HT-29 (cell line): ENCODE data around the gene NCOA4. TPM values are rescaled to one million over a fixed set of nuclear protein-coding genes. Genes with fewer than 3 reads are reported as not detected.
"Not testable (repeated sequence)": the region's sequence is repeated elsewhere in the genome, so short reads cannot be mapped to it uniquely, and the experiment has no call there.

Experiments used
- DNase-seq: peaks from one replicate; pipeline ENCODE4 v3.0.0-alpha.2; 2015; ENCODE audit warnings: low spot score
- total RNA-seq: library from RNA; depleted of rRNA; stranded (reverse); fragments of >200 nt; shearing (Covaris generic); gene quantifications from 2 replicates; pipeline ENCODE4 v1.2.3, GENCODE V29; 2014

The NCOA4 gene
- total RNA-seq, 1 experiment from 2014 or later: 41.0 TPM

- no peak for DNase-seq
Observed at GRCh38 chr10:46052791-46053375, 22.5 kb upstream of the NCOA4 start.

- no peak for DNase-seq
Observed at GRCh38 chr10:46052057-46052790, 21.8 kb upstream of the NCOA4 start.

GRCh38 chr10:46050941-46051623, 20.7 kb upstream of the NCOA4 start:
- DNase-seq: no peak

GRCh38 chr10:46049497-46049831, 19.0 kb upstream of the NCOA4 start:
- not testable (repeated sequence) for DNase-seq

GRCh38 chr10:46048152-46048551, 17.7 kb upstream of the NCOA4 start:
- DNase-seq: no peak

GRCh38 chr10:46046261-46046660, 15.8 kb upstream of the NCOA4 start, which contains the start of gene MSMB:
MSMB (minus strand) TSS chr10:46046269; CDS start chr10:46046237, 32 bp downstream.
- DNase-seq: peak; percentile 21

GRCh38 chr10:46042527-46042926, 12.1 kb upstream of the NCOA4 start:
- no peak for DNase-seq

GRCh38 chr10:46040004-46040403, 9.6 kb upstream of the NCOA4 start:
- DNase-seq: no peak

GRCh38 chr10:46037107-46037825, 6.8 kb upstream of the NCOA4 start:
- DNase-seq: no peak

GRCh38 chr10:46035923-46036849, 5.8 kb upstream of the NCOA4 start:
- DNase-seq: no peak

- peak; percentile 38 for DNase-seq
Observed at GRCh38 chr10:46033602-46034011, 3.2 kb upstream of the NCOA4 start.

GRCh38 chr10:46031648-46032532, 1.5 kb upstream of the NCOA4 start:
- no peak for DNase-seq

GRCh38 chr10:46029461-46030030, 877 bp downstream of the NCOA4 start:
- no peak for DNase-seq

GRCh38 chr10:46028584-46029460, 1.6 kb downstream of the NCOA4 start:
- peak; percentile 84 for DNase-seq

GRCh38 chr10:46026106-46026505, 4.3 kb downstream of the NCOA4 start:
- no peak for DNase-seq

GRCh38 chr10:46025406-46025805, 5.0 kb downstream of the NCOA4 start:
- no peak for DNase-seq

GRCh38 chr10:46024948-46025347, 5.5 kb downstream of the NCOA4 start:
- no peak for DNase-seq

- peak; percentile 93 for DNase-seq
Observed at GRCh38 chr10:46022978-46023702, 7.3 kb downstream of the NCOA4 start.
